ENCODE measurements around the gene SIPA1.
"Not testable (repeated sequence)": the region's sequence is repeated elsewhere in the genome, so short reads cannot be mapped to it uniquely, and the experiment has no call there.

The SIPA1 gene

DNA sequence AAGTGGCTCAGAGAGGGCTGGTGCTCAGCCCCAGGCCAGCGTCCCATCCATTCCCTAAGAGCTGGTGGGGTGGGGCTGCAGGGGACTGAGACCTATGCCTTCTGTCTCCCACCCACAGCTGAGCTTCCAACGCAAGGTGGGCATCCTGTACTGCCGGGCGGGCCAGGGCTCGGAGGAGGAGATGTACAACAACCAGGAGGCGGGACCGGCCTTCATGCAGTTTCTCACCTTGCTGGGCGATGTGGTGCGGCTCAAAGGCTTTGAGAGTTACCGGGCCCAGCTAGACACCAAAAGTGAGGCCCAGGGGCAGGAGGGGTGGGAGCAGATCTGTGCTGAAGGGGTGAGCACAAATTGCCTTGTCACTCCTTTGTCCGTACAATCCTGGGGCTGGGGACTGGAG is 6.9 kb downstream of the SIPA1 start:
- no peak for DNase-seq

DNA sequence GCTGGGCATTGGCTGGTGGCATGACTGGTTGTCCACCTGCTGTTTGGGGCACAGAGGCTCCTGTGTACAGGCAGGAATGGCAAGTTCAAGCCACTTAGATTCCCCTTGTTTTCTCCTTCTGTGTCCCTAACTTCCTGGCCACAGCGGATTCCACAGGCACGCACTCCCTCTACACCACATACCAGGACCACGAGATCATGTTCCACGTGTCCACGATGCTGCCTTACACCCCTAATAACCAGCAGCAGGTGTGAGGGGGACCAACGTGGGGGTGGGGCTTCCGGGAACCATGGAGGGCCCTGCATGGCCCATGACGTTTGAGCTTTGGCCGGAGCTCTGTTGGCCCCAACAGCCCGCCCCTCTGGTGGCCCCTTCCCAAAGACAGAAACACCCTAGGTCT is 7.8 kb downstream of the SIPA1 start:
- DNase-seq = no peak

DNA sequence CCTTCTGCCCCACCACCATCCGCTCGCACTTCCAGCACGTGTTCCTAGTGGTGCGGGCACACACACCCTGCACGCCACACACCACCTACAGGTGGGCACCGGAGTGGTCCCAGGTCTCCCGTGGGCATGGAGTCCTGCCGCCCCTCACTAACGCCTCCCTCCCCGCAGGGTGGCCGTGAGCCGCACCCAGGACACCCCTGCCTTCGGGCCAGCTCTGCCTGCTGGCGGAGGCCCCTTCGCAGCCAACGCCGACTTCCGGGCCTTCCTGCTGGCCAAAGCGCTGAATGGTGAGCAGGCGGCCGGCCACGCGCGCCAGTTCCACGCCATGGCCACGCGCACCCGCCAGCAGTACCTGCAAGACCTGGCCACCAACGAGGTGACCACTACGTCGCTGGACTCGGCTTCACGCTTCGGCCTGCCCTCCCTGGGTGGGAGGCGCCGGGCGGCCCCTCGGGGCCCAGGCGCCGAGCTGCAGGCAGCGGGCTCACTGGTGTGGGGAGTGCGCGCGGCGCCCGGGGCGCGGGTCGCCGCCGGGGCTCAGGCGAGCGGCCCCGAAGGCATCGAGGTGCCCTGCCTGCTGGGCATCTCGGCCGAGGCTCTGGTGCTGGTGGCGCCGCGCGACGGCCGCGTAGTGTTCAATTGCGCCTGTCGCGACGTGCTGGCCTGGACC is 8.5 kb downstream of the SIPA1 start:
- DNase-seq = no peak

DNA sequence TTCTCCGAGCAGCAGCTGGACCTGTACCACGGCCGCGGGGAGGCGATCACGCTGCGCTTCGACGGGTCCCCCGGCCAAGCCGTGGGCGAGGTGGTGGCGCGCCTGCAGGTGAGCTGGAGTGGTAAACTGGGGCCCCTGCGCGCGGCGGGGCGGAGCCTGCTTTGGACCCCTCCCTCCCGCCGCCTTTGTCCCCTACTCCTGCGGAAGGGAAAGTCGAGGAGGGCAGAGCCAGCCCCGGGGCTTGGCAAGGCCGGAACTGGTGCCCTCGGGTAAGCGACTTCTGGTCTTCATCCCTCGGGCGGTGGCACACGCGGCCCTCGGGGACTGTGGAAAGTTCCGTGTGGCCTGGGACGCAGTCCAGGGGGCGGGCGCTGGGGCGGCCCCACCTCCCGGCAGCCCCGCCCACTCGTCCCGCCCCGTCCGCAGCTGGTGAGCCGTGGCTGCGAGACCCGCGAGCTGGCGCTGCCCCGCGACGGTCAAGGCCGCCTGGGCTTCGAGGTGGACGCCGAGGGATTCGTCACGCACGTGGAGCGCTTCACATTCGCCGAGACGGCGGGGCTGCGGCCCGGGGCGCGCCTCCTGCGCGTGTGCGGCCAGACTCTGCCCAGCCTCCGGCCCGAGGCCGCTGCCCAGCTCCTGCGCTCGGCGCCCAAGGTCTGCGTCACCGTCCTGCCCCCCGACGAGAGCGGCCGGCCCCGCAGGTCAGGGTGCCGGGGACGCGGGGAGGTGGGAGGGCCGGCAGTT is 9.2 kb downstream of the SIPA1 start:
- DNase-seq = no peak

DNA sequence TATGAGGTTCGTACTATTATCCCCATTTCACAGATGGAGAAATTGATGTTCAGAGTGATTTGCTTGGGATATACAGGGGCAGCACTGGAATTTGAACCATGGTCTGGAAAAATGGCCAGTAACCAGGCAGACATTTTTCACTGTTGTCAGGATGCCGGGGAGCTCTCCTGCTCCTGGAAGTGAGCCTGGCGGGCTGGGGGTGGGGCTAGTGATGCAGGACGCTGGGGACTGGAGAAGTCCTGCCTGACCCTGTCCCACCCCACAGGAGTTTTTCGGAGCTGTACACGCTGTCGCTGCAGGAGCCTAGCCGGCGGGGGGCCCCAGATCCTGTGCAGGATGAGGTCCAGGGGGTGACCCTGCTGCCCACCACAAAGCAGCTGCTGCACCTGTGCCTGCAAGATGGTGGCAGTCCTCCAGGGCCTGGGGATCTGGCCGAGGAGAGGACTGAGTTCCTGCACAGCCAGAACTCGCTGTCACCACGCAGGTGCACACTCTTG is 11.1 kb downstream of the SIPA1 start:
- no peak for DNase-seq

DNA sequence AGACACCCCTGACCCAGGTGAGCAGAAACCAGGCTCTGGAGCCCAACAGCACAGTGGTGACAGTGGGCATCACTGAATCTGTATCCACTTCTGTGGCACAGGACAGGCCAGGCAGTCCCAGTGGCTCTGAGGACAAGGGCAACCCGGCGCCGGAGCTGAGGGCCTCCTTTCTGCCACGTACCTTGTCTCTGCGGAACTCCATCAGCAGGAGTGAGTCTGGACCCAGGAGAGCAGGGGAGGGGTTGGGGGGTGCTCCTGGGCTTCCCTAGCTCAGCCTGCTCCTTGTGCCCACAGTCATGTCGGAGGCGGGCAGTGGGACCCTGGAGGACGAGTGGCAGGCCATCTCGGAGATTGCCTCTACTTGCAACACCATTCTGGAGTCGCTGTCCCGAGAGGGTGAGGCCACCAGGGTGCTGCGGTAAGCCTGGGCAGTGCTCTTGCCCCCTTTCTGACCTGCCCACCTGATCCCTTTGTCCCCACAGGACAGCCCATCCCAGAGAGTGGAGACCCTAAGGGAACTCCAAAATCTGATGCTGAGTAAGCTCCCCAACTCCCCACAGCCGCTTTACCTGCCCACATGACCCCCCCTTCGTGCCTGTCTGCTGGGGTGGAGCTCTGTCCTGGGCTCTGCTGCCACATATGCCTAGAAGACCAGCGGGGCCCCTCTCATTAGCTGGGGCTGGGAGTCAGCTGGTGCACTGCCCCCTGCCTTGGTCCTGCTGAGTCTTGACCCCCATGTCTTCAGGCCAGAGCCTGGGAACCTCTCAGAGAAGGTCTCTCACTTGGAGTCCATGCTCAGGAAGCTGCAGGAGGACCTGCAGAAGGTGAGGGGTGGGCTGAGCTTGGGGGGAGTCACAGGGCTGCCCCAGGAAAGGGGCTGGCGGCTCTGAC is 12.0 kb downstream of the SIPA1 start:
- no peak for DNase-seq

DNA sequence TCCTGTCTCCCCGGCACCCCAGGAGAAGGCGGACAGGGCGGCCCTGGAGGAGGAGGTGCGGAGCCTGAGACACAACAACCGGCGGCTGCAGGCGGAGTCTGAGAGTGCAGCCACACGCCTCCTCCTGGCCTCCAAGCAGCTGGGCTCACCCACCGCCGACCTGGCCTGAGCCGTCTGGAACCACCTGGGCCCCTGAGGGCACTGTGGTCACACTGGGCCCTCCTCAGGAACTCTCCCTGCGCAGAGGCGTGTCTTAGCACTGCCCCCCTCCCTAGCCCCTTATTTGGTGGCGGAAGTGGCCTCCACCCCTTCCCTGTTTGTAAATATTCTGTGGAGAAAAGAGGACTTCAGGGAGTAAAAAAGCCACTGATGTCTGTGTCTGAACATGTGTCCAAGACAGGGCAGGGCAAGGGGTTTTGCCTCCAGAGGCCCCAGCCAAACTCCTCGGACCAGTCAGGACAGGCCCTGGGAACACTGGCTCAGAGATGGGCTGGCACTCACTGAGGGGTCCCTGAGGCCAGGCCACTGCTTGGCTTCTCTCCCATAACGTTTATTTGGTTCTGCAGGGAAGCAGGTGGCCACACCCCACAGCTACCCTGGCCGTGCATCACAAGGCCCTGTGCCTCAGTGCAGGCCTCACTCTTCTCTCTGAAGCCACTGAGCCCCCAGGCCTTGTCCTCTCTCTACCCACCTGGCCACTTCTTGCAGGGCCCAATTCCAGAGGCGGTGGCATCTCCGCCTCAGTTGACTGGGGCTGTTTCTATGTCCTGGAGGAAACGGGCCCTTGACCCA is 12.8 kb downstream of the SIPA1 start:
- DNase-seq = no peak

DNA sequence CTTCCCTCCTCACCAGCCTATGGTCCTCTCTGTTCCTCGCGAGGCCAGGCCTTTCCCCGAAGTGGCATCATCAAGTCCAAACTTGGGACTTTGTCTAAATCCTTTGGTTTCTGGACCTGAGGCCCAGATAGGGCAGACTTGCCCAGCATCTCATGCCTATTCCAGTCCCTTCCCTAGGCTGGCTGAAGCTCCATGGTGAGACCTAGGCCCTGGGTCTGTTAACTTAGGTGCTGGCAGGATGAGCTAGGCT is 13.4 kb downstream of the SIPA1 start:
- no peak for DNase-seq

DNA sequence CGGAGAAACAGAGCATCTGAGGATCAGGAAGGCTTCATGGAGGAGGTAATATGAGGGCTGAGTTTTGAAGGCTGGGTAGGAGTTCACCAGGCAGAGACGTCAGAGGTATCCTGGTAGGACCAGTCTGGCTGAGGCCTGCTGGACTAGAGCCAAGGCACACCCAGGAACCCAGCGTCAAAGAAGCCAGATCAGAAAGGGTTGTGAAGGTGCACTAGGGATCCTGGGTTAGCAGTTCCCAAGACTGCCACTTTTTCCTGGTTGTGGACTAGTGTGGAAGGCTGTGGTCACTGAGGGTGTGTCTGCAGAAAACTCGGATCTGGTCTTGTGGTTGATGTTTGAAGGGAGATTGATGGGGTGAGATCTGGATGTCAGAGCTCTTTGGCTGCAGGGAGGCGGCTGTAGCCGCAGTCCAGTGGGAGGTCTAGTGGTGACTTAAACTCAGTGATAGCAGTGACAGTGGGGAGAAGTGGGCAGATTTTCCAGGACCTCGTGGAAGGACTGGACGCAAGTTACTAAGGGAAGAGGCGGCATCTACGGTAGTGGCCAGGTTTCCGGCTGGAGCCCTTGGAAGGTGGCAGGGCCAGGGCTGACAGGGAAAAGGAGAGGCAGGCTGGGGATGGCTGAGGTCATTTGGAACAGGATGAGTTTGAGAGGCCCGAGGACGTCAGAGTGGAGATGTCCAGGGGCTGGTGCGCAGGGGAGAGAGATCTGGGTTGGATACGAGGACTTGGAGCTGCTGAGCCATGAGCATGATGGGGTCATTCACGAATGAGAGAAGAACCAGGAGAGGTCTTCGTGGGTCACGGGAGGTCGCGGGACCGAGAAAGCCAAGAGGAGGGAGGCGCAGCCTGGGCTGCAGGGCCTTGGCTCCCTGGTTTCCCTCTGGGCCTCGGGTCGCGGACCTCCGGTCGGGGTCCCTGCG is 13.9 kb downstream of the SIPA1 start:
- DNase-seq = no peak

DNA sequence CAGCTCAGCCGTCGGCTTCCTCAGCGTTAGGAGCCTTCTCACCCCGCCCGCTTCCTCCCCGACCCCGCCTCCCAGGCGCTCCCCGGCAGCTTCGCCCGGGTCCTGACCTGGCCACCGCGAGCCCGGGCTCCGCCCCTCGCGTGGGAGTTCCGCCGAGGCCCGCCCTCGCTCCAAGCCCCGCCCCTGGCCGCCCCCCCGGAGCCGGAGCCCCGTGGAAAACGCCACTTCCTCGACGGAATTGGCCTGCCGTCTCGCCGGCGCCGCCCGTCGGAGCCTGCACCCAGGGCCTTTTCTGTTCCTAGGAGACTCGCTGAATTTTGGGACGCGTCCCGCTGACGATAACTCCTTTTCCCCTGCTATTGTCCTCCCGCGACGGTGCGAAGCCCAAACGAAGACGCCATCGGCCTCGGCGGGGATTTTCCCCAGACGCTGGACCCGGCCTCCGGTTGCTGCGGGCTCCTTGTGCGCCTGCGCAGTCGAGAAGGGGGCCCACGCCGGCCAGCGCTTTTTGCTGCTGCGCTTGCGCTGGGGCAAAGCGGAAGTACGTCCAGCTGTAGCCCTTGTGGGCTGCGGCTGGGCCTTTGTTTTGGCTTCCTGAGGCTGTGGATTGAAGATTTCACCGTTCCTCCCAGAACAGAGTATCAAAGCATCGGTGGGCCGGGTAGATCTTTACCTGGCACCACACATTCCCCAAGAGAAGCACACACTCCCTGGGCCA is 14.8 kb downstream of the SIPA1 start:
- peak; percentile 95 to 96 for DNase-seq

DNA sequence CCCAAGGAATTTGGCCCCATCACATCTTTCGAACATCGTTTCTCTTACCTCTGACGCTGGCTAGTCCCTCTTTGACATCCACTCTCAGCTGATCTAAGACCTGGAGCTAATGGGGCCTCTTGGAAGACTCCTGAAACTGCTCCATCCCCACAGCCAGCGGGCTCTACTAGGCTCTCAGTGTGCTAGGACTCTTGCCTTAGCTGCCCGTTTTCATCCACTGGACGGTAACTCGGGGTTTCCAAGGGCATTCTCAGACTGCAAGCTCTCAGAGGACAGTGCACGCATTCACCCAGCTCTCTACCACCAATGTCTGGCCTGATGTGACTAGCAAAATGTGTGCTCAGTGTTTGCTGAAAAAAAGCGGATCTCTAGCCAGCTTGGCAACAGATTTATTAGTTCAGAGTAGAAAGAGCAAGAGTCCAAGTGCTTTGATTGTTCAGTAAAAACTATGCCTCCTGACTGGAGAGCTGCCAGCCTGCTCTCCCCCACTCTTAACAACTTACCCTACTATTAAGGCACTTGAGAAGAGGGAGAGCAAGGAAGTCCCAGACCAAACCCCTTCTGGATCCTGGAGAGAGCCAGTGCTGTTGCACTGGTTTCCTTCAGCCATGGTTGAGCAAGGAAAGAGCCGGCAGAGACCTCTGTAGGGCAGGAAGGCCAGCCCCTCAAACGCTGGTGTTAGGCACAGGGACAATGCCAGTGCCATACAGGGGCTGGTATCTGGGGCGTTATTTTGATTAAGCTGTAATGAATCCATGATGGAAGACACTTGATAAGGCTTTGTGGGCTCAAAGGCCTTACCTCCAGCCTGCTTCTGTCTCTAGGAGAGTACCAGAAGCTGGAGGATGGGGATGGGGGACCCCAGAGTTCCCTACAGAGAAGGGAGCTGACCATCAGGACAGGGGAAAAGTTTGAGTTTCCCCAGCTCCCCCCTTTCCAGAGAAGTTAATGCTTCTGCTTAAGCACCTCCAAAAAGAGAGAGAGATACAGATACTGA is 15.6 kb downstream of the SIPA1 start:
- peak in 1 of 2 donors; percentile 16 for DNase-seq

DNA sequence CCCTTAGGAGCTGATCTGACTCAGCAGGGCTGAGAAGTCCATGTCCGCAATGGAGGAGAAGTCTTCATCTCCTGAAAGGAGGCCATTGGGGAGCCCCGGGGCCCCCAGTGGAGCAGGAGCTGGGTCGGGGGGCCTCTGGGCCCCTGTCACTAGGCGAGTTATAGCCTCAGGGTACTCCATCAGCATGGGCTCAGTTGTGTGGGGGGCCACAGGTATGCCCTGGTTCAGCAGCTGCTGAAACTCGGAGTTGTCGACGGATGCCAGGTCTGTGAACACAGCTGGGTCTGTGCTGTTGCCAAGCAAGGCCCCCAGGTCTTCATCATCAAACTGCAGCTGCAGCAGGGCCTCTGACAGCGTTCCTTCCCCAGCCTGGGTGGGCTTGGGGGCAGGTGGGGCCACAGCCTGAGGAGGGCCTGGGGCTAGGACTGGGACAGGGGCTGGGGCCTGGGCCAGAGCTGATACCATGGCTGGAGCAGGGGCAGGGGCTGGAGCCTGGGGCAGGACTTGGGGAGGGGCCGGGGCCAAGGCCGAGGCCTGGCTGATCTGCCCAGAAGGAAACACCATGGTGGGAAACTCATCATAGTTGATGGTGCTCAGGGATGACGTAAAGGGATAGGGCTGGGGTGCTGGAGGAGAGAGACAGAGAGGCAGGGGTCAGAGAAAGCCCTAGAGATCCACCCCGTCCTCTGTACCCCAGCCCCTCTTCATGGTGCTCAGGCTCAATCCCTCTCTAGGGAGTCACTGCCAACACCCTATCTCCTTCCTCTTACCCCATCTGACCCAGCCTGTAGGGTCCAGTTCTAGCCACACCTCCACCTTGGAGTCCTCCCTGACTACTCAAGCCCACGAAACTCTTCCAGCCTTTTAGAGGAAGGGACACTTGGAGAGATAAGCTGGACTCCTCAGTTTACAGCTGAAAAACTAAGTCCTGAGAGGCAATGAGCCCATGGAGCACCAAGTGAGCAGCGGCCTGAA is 16.8 kb downstream of the SIPA1 start:
- no peak for DNase-seq

DNA sequence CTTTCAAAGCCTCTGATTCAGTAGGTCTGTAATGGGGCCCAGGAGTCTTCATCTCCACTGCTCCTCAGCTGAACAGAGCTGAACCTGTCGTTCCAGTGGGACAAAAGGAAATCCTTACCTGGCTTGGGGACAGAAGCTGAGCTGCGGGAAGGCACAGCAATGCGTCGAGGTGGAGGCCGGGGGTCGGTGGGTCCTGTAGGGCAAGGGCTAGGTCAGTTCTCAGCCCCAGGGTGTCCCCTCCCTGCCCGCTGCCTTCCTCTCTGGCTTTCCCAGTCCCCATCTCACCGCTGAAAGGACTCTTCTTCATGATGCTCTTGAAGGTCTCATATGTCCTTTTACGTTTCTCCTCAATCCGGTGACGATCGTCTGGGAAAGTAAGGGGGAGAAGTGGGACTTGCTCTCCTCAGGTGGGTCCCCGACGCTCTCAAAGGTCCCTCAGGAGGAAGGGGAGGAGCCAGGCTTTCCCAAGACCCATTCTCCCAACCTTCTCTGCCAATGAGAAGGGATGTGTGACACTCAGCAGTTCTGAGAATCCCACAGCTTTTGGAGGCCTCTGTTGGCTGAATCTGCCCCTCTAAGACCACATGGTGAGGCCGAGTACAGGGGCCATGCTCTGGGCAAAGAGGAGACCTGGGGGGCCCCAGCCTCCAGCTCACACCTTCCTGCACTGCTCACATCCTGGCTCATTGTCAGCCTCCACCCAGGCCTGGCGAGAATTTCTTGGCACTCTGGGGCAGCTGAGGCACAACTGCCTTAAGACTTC is 17.9 kb downstream of the SIPA1 start:
- DNase-seq = no peak

DNA sequence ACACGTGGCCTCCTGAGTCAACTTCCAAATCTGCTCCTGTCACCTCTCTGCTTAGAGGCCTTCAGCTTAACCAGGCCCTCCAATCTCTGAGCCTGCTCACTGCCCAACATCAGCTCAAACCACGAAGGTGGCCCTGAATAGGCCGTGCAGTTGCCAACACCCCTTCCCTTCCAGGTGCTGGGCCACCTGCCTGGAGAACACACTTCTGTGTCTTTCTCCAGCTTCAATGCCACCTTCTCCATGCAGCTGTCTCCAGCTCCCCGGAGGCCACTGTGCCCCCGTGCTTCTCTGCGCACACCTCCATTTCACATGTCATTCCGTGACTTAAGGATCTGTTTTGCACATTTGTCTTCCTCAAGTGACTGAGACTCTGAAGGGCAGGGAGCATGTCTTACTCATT is 19.5 kb downstream of the SIPA1 start:
- no peak for DNase-seq

DNA sequence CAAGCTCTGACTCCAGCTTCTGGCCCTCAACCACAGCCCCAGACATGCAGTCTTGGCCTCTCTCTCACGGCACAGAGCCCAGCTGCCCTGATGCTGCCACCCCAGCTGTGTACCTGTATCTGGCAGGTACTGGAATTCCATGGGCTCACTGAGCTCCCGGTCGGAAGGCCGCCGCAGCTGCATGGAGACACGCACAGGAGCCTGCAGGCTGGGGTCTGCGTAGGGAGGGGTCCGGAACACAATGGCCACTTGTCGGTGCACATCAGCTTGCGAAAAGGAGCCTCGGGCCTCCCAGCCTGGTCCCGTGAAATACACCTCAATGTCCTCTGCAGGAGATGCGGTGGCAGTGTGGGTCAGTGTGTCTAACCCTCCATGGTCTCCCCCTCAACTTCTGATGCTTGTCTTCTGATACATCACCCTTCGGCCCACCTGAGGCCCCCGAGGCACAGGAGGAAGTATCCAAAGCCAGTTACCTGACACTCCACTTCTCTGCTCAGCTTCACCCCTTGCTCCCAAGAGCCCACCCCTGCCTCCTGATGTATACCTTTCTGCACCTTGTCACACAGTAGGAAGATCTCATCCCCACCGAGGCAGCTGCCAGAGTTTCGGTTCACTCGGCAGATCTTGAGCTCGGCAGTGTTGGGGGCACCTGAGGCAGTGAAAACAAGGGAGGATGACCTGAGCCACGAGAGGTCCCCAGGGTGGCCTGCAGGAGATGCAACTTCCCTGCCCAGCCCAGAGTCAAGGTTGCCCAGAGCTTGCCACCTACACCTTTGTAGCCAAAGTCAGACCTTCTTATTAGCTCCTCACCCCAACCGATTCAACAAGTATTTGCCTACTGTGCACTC is 20.5 kb downstream of the SIPA1 start:
- no peak for DNase-seq

DNA sequence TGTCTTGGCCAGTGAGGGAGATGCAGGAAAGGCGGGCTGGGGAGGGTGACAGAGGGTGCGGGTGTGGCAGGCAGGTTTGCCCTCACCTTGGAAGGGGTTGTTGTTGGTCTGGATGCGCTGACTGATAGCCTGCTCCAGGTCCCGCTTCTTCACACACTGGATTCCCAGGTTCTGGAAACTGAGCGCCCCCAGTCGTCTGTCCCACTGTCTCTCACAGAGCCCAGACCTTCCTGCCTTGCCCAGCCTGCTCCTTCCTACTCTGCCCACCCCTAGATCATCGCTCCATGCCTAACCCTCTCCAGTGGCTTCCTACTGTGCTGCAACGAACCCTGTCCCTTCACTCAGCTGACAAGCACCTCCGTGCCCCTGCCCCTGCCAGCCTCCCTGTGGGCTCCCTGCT is 22.1 kb downstream of the SIPA1 start:
- no peak for DNase-seq

DNA sequence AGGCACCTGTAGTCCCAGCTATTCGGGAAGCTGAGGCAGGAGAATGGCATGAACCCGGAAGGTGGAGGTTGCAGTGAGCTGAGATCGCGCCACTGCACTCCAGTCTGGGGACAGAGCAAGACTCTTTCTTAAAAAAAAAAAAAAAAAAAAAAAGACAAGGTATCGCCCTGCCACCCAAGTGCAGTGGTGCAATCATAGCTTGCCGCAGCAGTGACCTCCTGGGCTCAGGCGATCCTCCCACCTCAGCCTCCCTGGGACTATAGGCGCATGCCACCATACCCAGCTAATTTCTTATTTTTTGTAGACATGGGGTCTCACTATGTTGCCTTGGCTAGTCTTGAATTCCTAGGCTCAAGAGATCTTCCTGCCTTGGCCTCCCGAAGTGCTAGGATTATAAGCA is 23.0 kb downstream of the SIPA1 start:
- DNase-seq = not testable (repeated sequence)

All from inflammatory macrophage treated with lipopolysaccharide for 1 hour (primary cell).